ENCODE measurements around the gene SMAD4.
"Not testable (repeated sequence)": the region's sequence is repeated elsewhere in the genome, so short reads cannot be mapped to it uniquely, and the experiment has no call there.

GRCh38 chr18:51111633-51112355 lies 81.8 kb downstream of the SMAD4 start:
- TF ChIP-seq CTCF (IDR thresholded peaks at IDR 0.05); REST (IDR thresholded peaks at IDR 0.05; ENCODE audit: insufficient read depth in 1 of 2, low read depth in 2 of 2, low read length in 1 of 2); SIN3A (IDR thresholded peaks at IDR 0.05; ENCODE audit: borderline replicate concordance, insufficient read depth, low read depth, low read length); POLR2AphosphoS5 (IDR thresholded peaks at IDR 0.05; ENCODE audit: low read depth, low read length): not testable (repeated sequence)
